GM12878 (cell line): Measurements from ENCODE around the gene CRNKL1. TPM values are rescaled to one million over a fixed set of nuclear protein-coding genes. Genes with fewer than 3 reads are reported as not detected.

Experiments used
- ATAC-seq: fragments of 200-7000 bp; cut with Tn5 transposase; 3 replicates; pipeline ENCODE4 v1.9.1; 2020; ENCODE audit warnings: mild to moderate bottlenecking, moderate library complexity
- BruUV-seq: library from RNA; stranded (reverse); fragments of 400-500 nt; replicated peaks from 2 replicates; lab custom pipeline; 2021; lab: Mats Ljungman, UMichigan
- CTCF ChIA-PET: fragments of 300-600 bp; sonication (Branson Sonifier 250); formaldehyde crosslinking; extraction: SDS; loops from one replicate; lab custom pipeline; 2021; ENCODE audit warnings: inconsistent platforms; lab: Yijun Ruan, JAX
- POLR2A ChIA-PET: fragments of 350-600 bp; formaldehyde crosslinking; extraction: SDS; loops from one replicate; lab custom pipeline; 2021; ENCODE audit warnings: inconsistent platforms; lab: Charles Lee
- RAD21 ChIA-PET: fragments of 300-600 bp; sonication (Branson Sonifier 250); formaldehyde crosslinking; loops from one replicate; lab custom pipeline; 2023; ENCODE audit warnings: antibody characterized with exemption; ENCODE audit not compliant: unreplicated experiment; lab: Charles Lee
- SMC1A ChIA-PET: fragments of 300-600 bp; sonication (Branson Sonifier 250); formaldehyde crosslinking; loops from one replicate; lab custom pipeline; 2023; ENCODE audit not compliant: unreplicated experiment, uncharacterized antibody; lab: Charles Lee
- DNase-seq: peaks from one replicate; pipeline ENCODE4 v3.0.0-alpha.2; 2011; ENCODE audit warnings: low read depth, low spot score
- FAIRE-seq: peaks from 3 replicates; lab custom pipeline; 2011; peaks lifted over from hg19 to GRCh38; lab: Jason Lieb, UNC
- H2AFZ ChIP-seq: 2 replicates; pipeline ENCODE4 v1.6.0; 2011; ENCODE audit warnings: low read depth, low read length, control low read depth; ENCODE audit not compliant: control insufficient read depth
- H3K27ac ChIP-seq: 2 replicates; pipeline ENCODE4 v1.5.1; 2011; ENCODE audit warnings: control low read depth; ENCODE audit not compliant: control insufficient read depth, insufficient read depth
- H3K27me3 ChIP-seq, 2 experiments: replicated peaks in 1 of 2; 2 replicates each; pipeline versions ENCODE4 v1.6.0 to v1.6.1; 2011; ENCODE audit warnings: low read length in 1 of 2; ENCODE audit not compliant: control insufficient read depth in 2 of 2, insufficient read depth in 2 of 2
- H3K36me3 ChIP-seq, 2 experiments: 2 replicates each; pipeline ENCODE4 v1.5.1; 2011; ENCODE audit warnings: low read length in 1 of 2; ENCODE audit not compliant: control insufficient read depth in 2 of 2, insufficient read depth in 2 of 2
- H3K4me1 ChIP-seq: 2 replicates; pipeline ENCODE4 v1.6.1; 2011; ENCODE audit warnings: mild to moderate bottlenecking, low read length, moderate library complexity, mixed read lengths; ENCODE audit not compliant: control insufficient read depth, insufficient read depth
- H3K4me2 ChIP-seq: 2 replicates; pipeline ENCODE4 v1.6.0; 2011; ENCODE audit warnings: control low read depth; ENCODE audit not compliant: control insufficient read depth, insufficient read depth
- H3K4me3 ChIP-seq: fragments of 200-600 bp; sonication (generic); 2 replicates; pipeline ENCODE4 v1.5.1; 2016
- H3K79me2 ChIP-seq: 2 replicates; pipeline ENCODE4 v1.6.0; 2011; ENCODE audit warnings: low read length; ENCODE audit not compliant: control insufficient read depth, insufficient read depth
- H3K9ac ChIP-seq: 2 replicates; pipeline ENCODE4 v1.8.0; 2011; ENCODE audit warnings: low read length, control low read depth, mixed read lengths; ENCODE audit not compliant: control insufficient read depth, insufficient read depth
- H3K9me3 ChIP-seq: replicated peaks from 3 replicates; pipeline ENCODE4 v1.5.1; 2011; ENCODE audit warnings: mild to moderate bottlenecking, low read length; ENCODE audit not compliant: control insufficient read depth, insufficient read depth
- H4K20me1 ChIP-seq: 2 replicates; pipeline ENCODE4 v1.6.0; 2011; ENCODE audit not compliant: control insufficient read depth, insufficient read depth
- ASH2L ChIP-seq: fragments of 300-600, 200-600 bp; sonication (generic); IDR thresholded peaks from 2 replicates; pipeline ENCODE4 v1.6.1; 2017; ENCODE audit warnings: low read depth, mild to moderate bottlenecking, borderline replicate concordance
- CREM ChIP-seq: IDR thresholded peaks from 2 replicates; pipeline ENCODE4 v1.6.1; 2014; ENCODE audit warnings: antibody characterized with exemption, low read depth
- CUX1 ChIP-seq: IDR thresholded peaks from 2 replicates; pipeline ENCODE4 v1.6.1; 2012; ENCODE audit warnings: improper control_type of control experiment, low read depth, low read length; ENCODE audit not compliant: insufficient replicate concordance
- HDAC6 ChIP-seq: fragments of 200-600 bp; sonication (generic); IDR thresholded peaks from one replicate; pipeline ENCODE4 v1.8.0; 2017; ENCODE audit warnings: antibody characterized with exemption; ENCODE audit not compliant: unreplicated experiment
- RAD21 ChIP-seq: IDR thresholded peaks from 2 replicates; pipeline ENCODE4 v1.6.1; 2011; ENCODE audit warnings: mild to moderate bottlenecking, low read depth, low read length, moderate library complexity; ENCODE audit not compliant: insufficient read depth
- TCF7 ChIP-seq: IDR thresholded peaks from 2 replicates; pipeline ENCODE4 v1.6.1; 2014; ENCODE audit warnings: antibody characterized with exemption, borderline replicate concordance
- WGBS: methylation state at CpG from one replicate; pipeline ENCODE4 v1.1.6; 2016; ENCODE audit warnings: low lambda C conversion rate; ENCODE audit not compliant: insufficient replicate concordance, insufficient coverage; ENCODE audit errors: missing lambda C conversion rate; 5-methylcytosine and 5-hydroxymethylcytosine counted together
- in situ Hi-C: fragments of 300-500 bp; cut with MboI; formaldehyde crosslinking; loops from 9 replicates; pipeline ENCODE4 v1.14.3; 2018; ENCODE audit warnings: mixed read lengths
- intact Hi-C: fragments of 100-400 bp; cut with micrococcal nuclease; formaldehyde crosslinking; loops from one replicate; pipeline ENCODE4 v1.14.2; 2022; ENCODE audit not compliant: unreplicated experiment
- polyA plus RNA-seq, 11 experiments: library from polyadenylated mRNA; depleted of rRNA in 4 of 11; unstranded in 6 of 11; stranded (reverse) in 5 of 11; fragments of >200 nt; fragmentation: Nextera tagmentation in 4 of 11; fragmentation: Illumina TruSeq in 1 of 11; extraction: Ambion mirVana in 4 of 11; extraction: Trizol in 1 of 11; gene quantifications; 1 replicate in 1 of 11; 2 replicates in 10 of 11; pipeline versions ENCODE4 v1.2.1 to v1.2.3, GENCODE V29; 2011 to 2016; ENCODE audit warnings: inconsistent platforms in 2 of 11, missing spikeins in 2 of 11, low read depth in 1 of 11
- total RNA-seq, 4 experiments: library from RNA; depleted of rRNA in 3 of 4; stranded (reverse); fragments of >200 nt in 3 of 4; fragmentation: Illumina TruSeq in 1 of 4; extraction: Trizol in 1 of 4; gene quantifications; 2 replicates each; pipeline versions ENCODE4 v1.2.1 to v1.2.3, GENCODE V29; 2013 to 2021
- TF ChIP-seq, protein P1 (sequence below): fragments of 450-650 bp; formaldehyde crosslinking; IDR thresholded peaks from 2 replicates; pipeline ENCODE4 v1.4.0; 2020; ENCODE audit warnings: mild to moderate bottlenecking, moderate library complexity

The CRNKL1 gene
- total and polyA plus RNA-seq, 10 of the 15 experiments (the other 5 are each of a cell fraction or from before 2014, with no cell fraction given), result 9.5 to 28.4 (median 17.5) TPM

DNA sequence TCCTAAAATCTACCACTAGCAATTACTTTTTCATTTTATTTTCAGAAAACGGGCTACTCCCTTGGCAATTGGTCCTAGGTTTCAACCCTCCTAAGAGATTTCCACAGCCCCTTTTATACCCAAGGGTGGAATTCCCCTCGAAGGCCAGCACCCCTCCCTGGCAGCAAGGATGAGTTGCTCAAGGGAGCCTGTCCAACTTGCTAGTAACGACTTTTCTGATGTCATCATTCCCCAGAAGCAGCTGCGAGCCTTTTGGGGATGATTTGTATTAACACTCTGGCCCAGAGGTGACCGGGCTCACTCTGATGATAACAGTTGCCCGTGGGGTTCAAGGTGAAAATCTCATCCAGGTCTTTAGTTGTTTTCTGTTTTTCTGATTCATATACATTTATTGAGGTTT is 65.8 kb downstream of the CRNKL1 start:
- Histone ChIP-seq H3K4me1 (no peaks in the 10 kb centered on the region), H3K9ac (no peak overlapping the region), H3K4me2 (no peak overlapping the region), H2AFZ (no peak overlapping the region), H3K9me3 (no peaks in the 10 kb centered on the region)
- ChIA-PET RAD21 (interaction anchor here (1.4 kb wide), 1 partner anchor 71 kb away, joined by 4 read pairs; no protein-coding TSS in a partner anchor), SMC1A (interaction anchor here (1.2 to 2.0 kb wide), 4 partner anchors 9 to 83 kb away, joined by 3 to 8 read pairs (median 4); no protein-coding TSS in a partner anchor)
- intact Hi-C loops, result no loop called here
- WGBS, result 8% methylated on average over 6 of the region's 6 CpGs
- no peak for TF ChIP-seq ASH2L
- no peak for TF ChIP-seq CUX1
- 0 out of 2 replicates have a peak, but pooled peaks have one; percentile 1 for TF ChIP-seq RAD21
- TF ChIP-seq HDAC6, result no peak
- TF ChIP-seq, protein P1, sequence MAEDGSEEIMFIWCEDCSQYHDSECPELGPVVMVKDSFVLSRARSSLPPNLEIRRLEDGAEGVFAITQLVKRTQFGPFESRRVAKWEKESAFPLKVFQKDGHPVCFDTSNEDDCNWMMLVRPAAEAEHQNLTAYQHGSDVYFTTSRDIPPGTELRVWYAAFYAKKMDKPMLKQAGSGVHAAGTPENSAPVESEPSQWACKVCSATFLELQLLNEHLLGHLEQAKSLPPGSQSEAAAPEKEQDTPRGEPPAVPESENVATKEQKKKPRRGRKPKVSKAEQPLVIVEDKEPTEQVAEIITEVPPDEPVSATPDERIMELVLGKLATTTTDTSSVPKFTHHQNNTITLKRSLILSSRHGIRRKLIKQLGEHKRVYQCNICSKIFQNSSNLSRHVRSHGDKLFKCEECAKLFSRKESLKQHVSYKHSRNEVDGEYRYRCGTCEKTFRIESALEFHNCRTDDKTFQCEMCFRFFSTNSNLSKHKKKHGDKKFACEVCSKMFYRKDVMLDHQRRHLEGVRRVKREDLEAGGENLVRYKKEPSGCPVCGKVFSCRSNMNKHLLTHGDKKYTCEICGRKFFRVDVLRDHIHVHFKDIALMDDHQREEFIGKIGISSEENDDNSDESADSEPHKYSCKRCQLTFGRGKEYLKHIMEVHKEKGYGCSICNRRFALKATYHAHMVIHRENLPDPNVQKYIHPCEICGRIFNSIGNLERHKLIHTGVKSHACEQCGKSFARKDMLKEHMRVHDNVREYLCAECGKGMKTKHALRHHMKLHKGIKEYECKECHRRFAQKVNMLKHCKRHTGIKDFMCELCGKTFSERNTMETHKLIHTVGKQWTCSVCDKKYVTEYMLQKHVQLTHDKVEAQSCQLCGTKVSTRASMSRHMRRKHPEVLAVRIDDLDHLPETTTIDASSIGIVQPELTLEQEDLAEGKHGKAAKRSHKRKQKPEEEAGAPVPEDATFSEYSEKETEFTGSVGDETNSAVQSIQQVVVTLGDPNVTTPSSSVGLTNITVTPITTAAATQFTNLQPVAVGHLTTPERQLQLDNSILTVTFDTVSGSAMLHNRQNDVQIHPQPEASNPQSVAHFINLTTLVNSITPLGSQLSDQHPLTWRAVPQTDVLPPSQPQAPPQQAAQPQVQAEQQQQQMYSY (CRISPR knock-in tag), result no peak
- no peak for TF ChIP-seq TCF7
- peak; percentile 26; the same call in 1 of the 2 replicates for TF ChIP-seq CREM
- TF ChIP-seq, all 136 proteins: peak for 2
- no peak for DNase-seq
- FAIRE-seq, result no peak
- Histone ChIP-seq H3K27ac (no peak overlapping the region), H3K27me3 (0 out of 4 replicates have a peak, but pooled peaks cover 0 to 4% of the 10 kb centered on the region in 2 experiments), H4K20me1 (no peaks in the 10 kb centered on the region), H3K4me3 (no peak overlapping the region), H3K36me3 (no peaks in the 10 kb centered on the region), H3K79me2 (no peaks in the 10 kb centered on the region)
- POLR2A ChIA-PET, result interaction anchor here (1.1 kb wide), 1 partner anchor 26 kb away, joined by 3 read pairs; no protein-coding TSS in a partner anchor
- ATAC-seq, result peak; percentile 49
- BruUV-seq, result no TSS peak
- in situ Hi-C loops, result no loop called here
- CTCF ChIA-PET, result interaction anchor here (0.9 to 1.6 kb wide), 2 partner anchors 9 to 11 kb away, joined by 3 to 4 read pairs; no protein-coding TSS in a partner anchor
